ENCODE measurements around the gene MYH1. TPM values are rescaled to one million over a fixed set of nuclear protein-coding genes. Genes with fewer than 3 reads are reported as not detected.

The MYH1 gene
- total and polyA plus RNA-seq, 2 experiments from 2014 or later: not detected

- Mint-ChIP-seq H3K27ac (no peak overlapping the region), H3K9me3 (no peaks in the 10 kb centered on the region), H3K4me1 (no peaks in the 10 kb centered on the region), H3K36me3 (ENCODE audit: low read depth) (no peaks in the 10 kb centered on the region), H3K27me3 (ENCODE audit: insufficient read depth, low read depth, poor library complexity) (peaks cover 5% of the 10 kb centered on the region), H3K4me3 (no peak overlapping the region)
- DNase-seq (ENCODE audit: low spot score) (no peak), ATAC-seq (no peak)
- no peak for TF ChIP-seq NANOG (IDR thresholded peaks at IDR 0.05; ENCODE audit: borderline replicate concordance)
- no peak for TF ChIP-seq POLR2AphosphoS5 (IDR thresholded peaks at IDR 0.05; ENCODE audit: low read depth)
- TF ChIP-seq EZH2 (IDR thresholded peaks at IDR 0.05; ENCODE audit: low read depth, unreplicated experiment): no peak
- no peak for TF ChIP-seq JUNB (IDR thresholded peaks at IDR 0.05; ENCODE audit: unreplicated experiment)
- TF ChIP-seq CREB1 (CRISPR knock-in tag; IDR thresholded peaks at IDR 0.05; ENCODE audit: low read depth): no peak
- TF ChIP-seq, protein P1, sequence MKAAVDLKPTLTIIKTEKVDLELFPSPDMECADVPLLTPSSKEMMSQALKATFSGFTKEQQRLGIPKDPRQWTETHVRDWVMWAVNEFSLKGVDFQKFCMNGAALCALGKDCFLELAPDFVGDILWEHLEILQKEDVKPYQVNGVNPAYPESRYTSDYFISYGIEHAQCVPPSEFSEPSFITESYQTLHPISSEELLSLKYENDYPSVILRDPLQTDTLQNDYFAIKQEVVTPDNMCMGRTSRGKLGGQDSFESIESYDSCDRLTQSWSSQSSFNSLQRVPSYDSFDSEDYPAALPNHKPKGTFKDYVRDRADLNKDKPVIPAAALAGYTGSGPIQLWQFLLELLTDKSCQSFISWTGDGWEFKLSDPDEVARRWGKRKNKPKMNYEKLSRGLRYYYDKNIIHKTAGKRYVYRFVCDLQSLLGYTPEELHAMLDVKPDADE (IDR thresholded peaks at IDR 0.05): no peak
- no peaks in the 10 kb centered on the region for H3K79me2 ChIP-seq (replicated peaks; ENCODE audit: insufficient read depth)
- H3F3A ChIP-seq (replicated peaks; ENCODE audit: low read depth): no peaks in the 10 kb centered on the region
- H3K27ac ChIP-seq (ENCODE audit: low read depth): no peak overlapping the region
- no peaks in the 10 kb centered on the region for H3K36me3 ChIP-seq (ENCODE audit: insufficient read depth)
- no peaks in the 10 kb centered on the region for H3K4me1 ChIP-seq (ENCODE audit: insufficient read depth)
- H2AFZ ChIP-seq: no peak overlapping the region; the same call in 1 of the 2 replicates
- 0 out of 2 replicates have a peak, but pooled peaks cover 7% of the 10 kb centered on the region for H3K9me2 ChIP-seq (ENCODE audit: insufficient read depth)
- H4K20me1 ChIP-seq (replicated peaks; ENCODE audit: insufficient read depth): no peaks in the 10 kb centered on the region
- H3K4me2 ChIP-seq: no peak overlapping the region
- no peaks in the 10 kb centered on the region for H3K27me3 ChIP-seq (ENCODE audit: insufficient read depth)
- H3K4me3 ChIP-seq: no peak overlapping the region
These were observed 71.1 kb downstream of the MYH1 start for GRCh38 chr17:10447026-10447931.

Other genes with a start within 250 kb of the MYH1 start
- not detected in 2 replicates for gene MYH13, start 145.5 kb downstream of the MYH1 start, total RNA-seq (2014; rRNA removed; shearing (Covaris generic))
- gene MYH13, start 145.5 kb downstream of the MYH1 start, polyA plus RNA-seq (2016; fragmentation: Nextera tagmentation; extraction: Ambion mirVana): not detected in 2 replicates
- not detected in 2 replicates for gene MYH8, start 96.6 kb downstream of the MYH1 start, total RNA-seq (2014; rRNA removed; shearing (Covaris generic))
- not detected in 2 replicates for gene MYH8, start 96.6 kb downstream of the MYH1 start, polyA plus RNA-seq (2016; fragmentation: Nextera tagmentation; extraction: Ambion mirVana)
- gene MYH4, start 49.0 kb downstream of the MYH1 start, total RNA-seq (2014; rRNA removed; shearing (Covaris generic)): not detected in 2 replicates
- gene MYH4, start 49.0 kb downstream of the MYH1 start, polyA plus RNA-seq (2016; fragmentation: Nextera tagmentation; extraction: Ambion mirVana): not detected in 2 replicates
- gene MYH2, start 31.1 kb upstream of the MYH1 start, total RNA-seq (2014; rRNA removed; shearing (Covaris generic)): 17.9 and 27.7 TPM in 2 replicates
- gene MYH2, start 31.1 kb upstream of the MYH1 start, polyA plus RNA-seq (2016; fragmentation: Nextera tagmentation; extraction: Ambion mirVana): 6.6 and 7.5 TPM in 2 replicates
- gene MYH3, start 138.8 kb upstream of the MYH1 start, total RNA-seq (2014; rRNA removed; shearing (Covaris generic)): 1.1 and 1.8 TPM in 2 replicates
- 0.73 and 0.84 TPM in 2 replicates for gene MYH3, start 138.8 kb upstream of the MYH1 start, polyA plus RNA-seq (2016; fragmentation: Nextera tagmentation; extraction: Ambion mirVana)
- 69.4 and 72.5 TPM in 2 replicates for gene SCO1, start 179.0 kb upstream of the MYH1 start, total RNA-seq (2014; rRNA removed; shearing (Covaris generic))
- gene SCO1, start 179.0 kb upstream of the MYH1 start, polyA plus RNA-seq (2016; fragmentation: Nextera tagmentation; extraction: Ambion mirVana): 37.6 and 43.9 TPM in 2 replicates
- 4.8 and 8.8 TPM in 2 replicates for gene ADPRM, start 179.1 kb upstream of the MYH1 start, total RNA-seq (2014; rRNA removed; shearing (Covaris generic))
- gene ADPRM, start 179.1 kb upstream of the MYH1 start, polyA plus RNA-seq (2016; fragmentation: Nextera tagmentation; extraction: Ambion mirVana): 6.8 and 7.6 TPM in 2 replicates
- 1.2 and 3.1 TPM in 2 replicates for gene TMEM220, start 211.5 kb upstream of the MYH1 start, total RNA-seq (2014; rRNA removed; shearing (Covaris generic))
- gene TMEM220, start 211.5 kb upstream of the MYH1 start, polyA plus RNA-seq (2016; fragmentation: Nextera tagmentation; extraction: Ambion mirVana): 7.2 and 7.8 TPM in 2 replicates